ENCODE results near the gene SEMA6C. TPM values are rescaled to one million over a fixed set of nuclear protein-coding genes. Genes with fewer than 3 reads are reported as not detected.

SEMA6C gene
- total and polyA plus RNA-seq, 8 donors = 0.47 to 24.1 (median 2.2) TPM

- Histone ChIP-seq H3K4me1 (no peaks in the 10 kb centered on the region), H3K36me3 (no peaks in the 10 kb centered on the region), H3K27ac (no peak overlapping the region), H3K27me3 (no peaks in the 10 kb centered on the region), H3K9me3 (no peaks in the 10 kb centered on the region), H3K4me3 (no peak overlapping the region)
- intact Hi-C loops (cut with DNase I) = no loop called here
- no peak for FAIRE-seq
- peak in 1 of 6 donors; percentile 65 for DNase-seq
- TF ChIP-seq, protein P1, sequence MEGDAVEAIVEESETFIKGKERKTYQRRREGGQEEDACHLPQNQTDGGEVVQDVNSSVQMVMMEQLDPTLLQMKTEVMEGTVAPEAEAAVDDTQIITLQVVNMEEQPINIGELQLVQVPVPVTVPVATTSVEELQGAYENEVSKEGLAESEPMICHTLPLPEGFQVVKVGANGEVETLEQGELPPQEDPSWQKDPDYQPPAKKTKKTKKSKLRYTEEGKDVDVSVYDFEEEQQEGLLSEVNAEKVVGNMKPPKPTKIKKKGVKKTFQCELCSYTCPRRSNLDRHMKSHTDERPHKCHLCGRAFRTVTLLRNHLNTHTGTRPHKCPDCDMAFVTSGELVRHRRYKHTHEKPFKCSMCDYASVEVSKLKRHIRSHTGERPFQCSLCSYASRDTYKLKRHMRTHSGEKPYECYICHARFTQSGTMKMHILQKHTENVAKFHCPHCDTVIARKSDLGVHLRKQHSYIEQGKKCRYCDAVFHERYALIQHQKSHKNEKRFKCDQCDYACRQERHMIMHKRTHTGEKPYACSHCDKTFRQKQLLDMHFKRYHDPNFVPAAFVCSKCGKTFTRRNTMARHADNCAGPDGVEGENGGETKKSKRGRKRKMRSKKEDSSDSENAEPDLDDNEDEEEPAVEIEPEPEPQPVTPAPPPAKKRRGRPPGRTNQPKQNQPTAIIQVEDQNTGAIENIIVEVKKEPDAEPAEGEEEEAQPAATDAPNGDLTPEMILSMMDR (IDR thresholded peaks at IDR 0.05) = no peak
- ATAC-seq = no peak
- WGBS, 2 donors = 94 to 97% methylated on average over 7 of the region's 7 CpGs
Measured at GRCh38 chr1:151137789-151138188, 8.6 kb downstream of the SEMA6C start.

DNA sequence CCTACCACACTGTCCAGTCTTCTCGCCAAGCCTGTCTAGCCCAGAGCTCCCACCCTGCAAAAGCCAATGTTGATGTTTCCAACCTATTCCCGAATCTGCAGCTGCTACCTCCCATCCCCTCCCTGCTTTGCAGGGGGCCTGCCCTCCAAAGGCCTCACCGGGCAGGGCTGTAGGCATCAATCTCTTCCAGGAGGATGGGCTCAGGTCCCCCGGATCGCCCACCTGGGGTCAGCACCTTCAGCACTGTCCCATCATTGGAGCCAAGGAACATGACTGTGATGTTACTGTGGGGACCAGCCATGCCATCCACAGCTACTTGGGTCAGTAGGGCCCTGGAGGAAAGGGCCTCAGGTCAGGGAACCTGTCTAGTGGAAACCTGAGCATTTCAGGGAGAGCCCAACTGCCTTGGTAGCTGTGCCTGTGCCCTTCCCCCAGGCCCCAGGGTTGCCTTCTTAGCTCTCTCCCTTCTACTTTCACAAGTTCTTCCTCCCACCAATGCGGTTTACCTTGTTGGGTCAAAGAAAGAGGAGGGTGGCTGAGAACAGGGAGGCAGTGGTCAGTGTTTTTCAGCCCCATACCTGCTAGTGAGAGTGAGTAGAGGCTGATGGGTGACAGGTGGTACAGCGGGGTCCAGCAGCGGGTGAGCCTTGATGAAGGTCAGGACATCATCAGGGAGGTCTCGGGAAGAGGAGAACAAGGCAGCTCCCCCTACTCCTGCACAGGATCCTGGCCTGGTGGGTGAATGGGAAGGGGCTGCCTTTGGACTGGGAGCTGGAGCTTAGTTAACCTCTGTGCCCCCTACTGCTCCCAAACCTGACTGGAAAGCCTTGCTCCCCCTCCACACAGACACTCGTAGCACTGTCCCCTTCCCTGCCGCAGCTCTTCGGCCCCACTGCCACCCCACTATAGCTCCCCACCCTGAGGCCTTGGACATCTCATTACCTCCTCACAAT lies 10.7 kb downstream of the SEMA6C start:
- Histone ChIP-seq H3K27me3 (peaks cover 0 to 8% (median 0%) of the 10 kb centered on the region in 4 donors), H3K4me1 (no peaks in the 10 kb centered on the region), H3K36me3 (no peaks in the 10 kb centered on the region), H3K9me3 (no peaks in the 10 kb centered on the region), H3K4me3 (no peak overlapping the region), H3K27ac (no peak overlapping the region)
- FAIRE-seq (no peak), DNase-seq (no peak), ATAC-seq (no peak)
- TF ChIP-seq, protein P1 (IDR thresholded peaks at IDR 0.05) = no peak
- 87 to 90% methylated on average over 12 of the region's 12 CpGs for WGBS, 2 donors
- intact Hi-C loops (cut with DNase I) = no loop called here

- TF ChIP-seq, protein P1 (IDR thresholded peaks at IDR 0.05) = no peak
- no peak for DNase-seq
- intact Hi-C loops (cut with DNase I) = no loop called here
- no peak for ATAC-seq
- no peak for FAIRE-seq
- 94 to 96% methylated on average over 7 of the region's 7 CpGs for WGBS, 2 donors
- Histone ChIP-seq H3K4me1 (no peaks in the 10 kb centered on the region), H3K9me3 (no peaks in the 10 kb centered on the region), H3K27me3 (peaks cover 0 to 8% (median 0%) of the 10 kb centered on the region in 4 donors), H3K27ac (no peak overlapping the region), H3K4me3 (no peak overlapping the region), H3K36me3 (no peaks in the 10 kb centered on the region)
Measured at GRCh38 chr1:151134991-151135390, 11.4 kb downstream of the SEMA6C start.

- Histone ChIP-seq H3K4me3 (no peak overlapping the region), H3K36me3 (no peaks in the 10 kb centered on the region), H3K27ac (no peak overlapping the region), H3K9me3 (no peaks in the 10 kb centered on the region), H3K27me3 (peaks cover 0 to 8% (median 0%) of the 10 kb centered on the region in 4 donors), H3K4me1 (no peaks in the 10 kb centered on the region)
- 64 to 71% methylated on average over 3 of the region's 3 CpGs for WGBS, 2 donors
- DNase-seq (no peak), FAIRE-seq (no peak), ATAC-seq (peak in 2 of 4 donors; percentile 47 to 59)
- intact Hi-C loops (cut with DNase I) = no loop called here
- TF ChIP-seq, protein P1 (IDR thresholded peaks at IDR 0.05) = no peak
Measured at GRCh38 chr1:151134396-151134795, 12.0 kb downstream of the SEMA6C start.

Measured in pancreas (tissue), 10 donors.